OCI-LY3 (cell line): ENCODE measurements around the gene CAPZB.

Experiments used
- EZH2phosphoT487 ChIP-seq: fragments of 200-600 bp; shearing (Covaris generic); IDR thresholded peaks from 2 replicates; pipeline ENCODE4 v1.6.1; 2018; ENCODE audit warnings: antibody characterized with exemption, mixed run types, low read depth
- TF ChIP-seq, protein P1 (sequence below): fragments of 200-600, 300-600 bp; sonication (generic); IDR thresholded peaks from 2 replicates; pipeline ENCODE4 v1.5.1; 2014; ENCODE audit warnings: antibody characterized with exemption, low read length, low read depth

DNA sequence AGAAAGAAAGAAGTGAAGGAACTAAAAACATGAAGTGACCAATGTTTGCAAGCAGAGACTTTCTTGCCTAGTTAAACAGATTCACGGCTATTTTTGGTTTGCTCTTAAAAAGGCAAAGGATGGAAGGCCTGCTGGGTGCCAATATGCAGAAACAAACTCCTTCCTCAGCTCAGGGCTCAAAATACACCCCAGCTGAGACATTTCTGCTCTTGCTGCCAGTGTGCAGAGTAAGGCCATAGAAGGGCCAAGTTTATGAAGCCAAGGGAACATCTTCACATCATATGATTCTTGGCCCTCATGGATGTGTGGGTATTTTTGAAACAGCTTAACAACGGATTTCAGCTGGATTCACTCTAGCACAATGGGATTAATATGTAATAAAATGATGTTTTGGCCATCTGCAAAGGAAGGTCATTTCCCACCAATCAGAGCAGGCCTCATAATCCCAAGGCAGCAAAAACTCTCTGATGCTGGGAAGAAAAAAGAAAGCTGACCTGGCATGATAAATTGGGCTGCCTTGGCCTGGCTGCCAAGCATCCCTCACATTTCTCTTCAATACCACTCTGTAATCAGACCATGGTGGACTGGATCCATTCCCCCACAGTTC is 70.7 kb downstream of the CAPZB start:
- TF ChIP-seq, protein P1, sequence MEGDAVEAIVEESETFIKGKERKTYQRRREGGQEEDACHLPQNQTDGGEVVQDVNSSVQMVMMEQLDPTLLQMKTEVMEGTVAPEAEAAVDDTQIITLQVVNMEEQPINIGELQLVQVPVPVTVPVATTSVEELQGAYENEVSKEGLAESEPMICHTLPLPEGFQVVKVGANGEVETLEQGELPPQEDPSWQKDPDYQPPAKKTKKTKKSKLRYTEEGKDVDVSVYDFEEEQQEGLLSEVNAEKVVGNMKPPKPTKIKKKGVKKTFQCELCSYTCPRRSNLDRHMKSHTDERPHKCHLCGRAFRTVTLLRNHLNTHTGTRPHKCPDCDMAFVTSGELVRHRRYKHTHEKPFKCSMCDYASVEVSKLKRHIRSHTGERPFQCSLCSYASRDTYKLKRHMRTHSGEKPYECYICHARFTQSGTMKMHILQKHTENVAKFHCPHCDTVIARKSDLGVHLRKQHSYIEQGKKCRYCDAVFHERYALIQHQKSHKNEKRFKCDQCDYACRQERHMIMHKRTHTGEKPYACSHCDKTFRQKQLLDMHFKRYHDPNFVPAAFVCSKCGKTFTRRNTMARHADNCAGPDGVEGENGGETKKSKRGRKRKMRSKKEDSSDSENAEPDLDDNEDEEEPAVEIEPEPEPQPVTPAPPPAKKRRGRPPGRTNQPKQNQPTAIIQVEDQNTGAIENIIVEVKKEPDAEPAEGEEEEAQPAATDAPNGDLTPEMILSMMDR = no peak
- TF ChIP-seq EZH2phosphoT487 = no peak
